Upper lobe of left lung (tissue), 4 donors: ENCODE measurements around the gene NBAS.

Experiments
- CTCF ChIP-seq, 6 experiments: fragments of 450-650 bp in 4 of 6; fragments of 200-600 bp in 2 of 6; sonication (generic) in 2 of 6; IDR thresholded peaks; one replicate each; pipeline ENCODE4 v1.5.1; 2016 to 2019; ENCODE audit warnings: antibody characterized with exemption in 6 of 6
- POLR2A ChIP-seq, 4 donors: fragments of 450-650 bp; IDR thresholded peaks; one replicate each; pipeline ENCODE4 v1.5.1; 2016 to 2017; ENCODE audit warnings: antibody characterized with exemption in 4 of 4, mild to moderate bottlenecking in 2 of 4

- TF ChIP-seq CTCF (IDR thresholded peaks at IDR 0.05), result no peak
- TF ChIP-seq POLR2A (IDR thresholded peaks at IDR 0.05), result no peak
Measured at GRCh38 chr2:15435474-15435873, 125.7 kb downstream of the NBAS start.
